ENCODE measurements around the gene SSTR3. TPM values are rescaled to one million over a fixed set of nuclear protein-coding genes. Genes with fewer than 3 reads are reported as not detected.

Gene SSTR3
- total and polyA plus RNA-seq, 2 of the 4 experiments (the other 2 are of a cell fraction), result under 0.01 to 0.07 TPM

GRCh38 chr22:37179622-37180420 lies 32.5 kb downstream of the SSTR3 start:
- intact Hi-C loops (cut with micrococcal nuclease), result no loop called here
- no peak overlapping the region for H3K4me3 ChIP-seq (ENCODE audit: insufficient read depth, low read depth, low read length)
- peak overlapping the region; percentile 67 for H2AK9ac ChIP-seq (replicated peaks; ENCODE audit: low read depth, low read length, poor library complexity)
- H2BK20ac ChIP-seq (ENCODE audit: low read depth, low read length), result no peak overlapping the region
- H4K20me1 ChIP-seq (ENCODE audit: insufficient read depth, low read length), result no peaks in the 10 kb centered on the region
- H3K79me1 ChIP-seq (ENCODE audit: low read depth in 1 of 2, low read length in 2 of 2), result no peaks in the 10 kb centered on the region
- H2BK15ac ChIP-seq (ENCODE audit: low read depth, low read length), result no peak overlapping the region
- H2AK5ac ChIP-seq (ENCODE audit: low read depth, low read length), result no peak overlapping the region
- H3K27me3 ChIP-seq (ENCODE audit: control insufficient read depth, insufficient read depth, low read length), result peaks cover 2% of the 10 kb centered on the region; the same call in 1 of the 2 replicates
- peaks cover 17% of the 10 kb centered on the region for H3K4me1 ChIP-seq (ENCODE audit: control insufficient read depth, insufficient read depth, low read length)
- H3K36me3 ChIP-seq (ENCODE audit: control insufficient read depth, insufficient read depth, low read length), result peaks cover 10% of the 10 kb centered on the region; the same call in 1 of the 2 replicates
- dilution Hi-C loops (cut with HindIII; ENCODE audit: low sequenced_read_pairs, unreplicated experiment), result no loop called here
- no peak overlapping the region for H4K91ac ChIP-seq (ENCODE audit: insufficient read depth, low read depth, low read length)
- no peak overlapping the region for H4K5ac ChIP-seq (ENCODE audit: low read depth, low read length)
- H3K4me2 ChIP-seq (ENCODE audit: low read depth, low read length), result no peak overlapping the region
- no peaks in the 10 kb centered on the region for H3K9me3 ChIP-seq (ENCODE audit: control insufficient read depth, insufficient read depth, low read length)
- DNase-seq (no peak), ATAC-seq (ENCODE audit: low read depth) (no peak)
- no peak overlapping the region for H3K23ac ChIP-seq (ENCODE audit: low read depth, low read length)
- peaks cover 6% of the 10 kb centered on the region; the same call in 1 of the 2 replicates for H3K9me1 ChIP-seq (ENCODE audit: insufficient read depth, low read length)
- H3K4ac ChIP-seq (ENCODE audit: low read depth, low read length), result no peak overlapping the region
- H3K14ac ChIP-seq (replicated peaks; ENCODE audit: low read depth, low read length), result no peak overlapping the region
- H2AFZ ChIP-seq (replicated peaks; ENCODE audit: low read length, poor library complexity), result no peak overlapping the region
- POLR2A ChIA-PET (ENCODE audit: unreplicated experiment), result no interaction called here
- in situ Hi-C loops (cut with MboI; ENCODE audit: low sequenced_read_pairs), result loop anchor here (10.0 kb wide), 1 partner anchor 285 kb away; no protein-coding TSS in a partner anchor
- no TSS peak for BruUV-seq (replicated peaks)
- H4K8ac ChIP-seq (ENCODE audit: low read depth in 2 of 2, low read length in 2 of 2), result no peak overlapping the region
- no peak overlapping the region for H3K27ac ChIP-seq (ENCODE audit: insufficient read depth, low read length)
- no peak overlapping the region for H2BK120ac ChIP-seq (ENCODE audit: low read depth, low read length)
- no peak overlapping the region for H2BK5ac ChIP-seq (ENCODE audit: low read depth, low read length, poor library complexity, severe bottlenecking)
- no peak overlapping the region for H3K18ac ChIP-seq (ENCODE audit: low read depth, low read length)
- CTCF ChIA-PET, result no interaction called here
- H3K56ac ChIP-seq (ENCODE audit: extremely low read depth, insufficient read depth, low read length), result no peak overlapping the region
- no peak overlapping the region for H3K9ac ChIP-seq (ENCODE audit: low read depth, low read length)
- 91% methylated on average over 20 of the region's 31 CpGs; no CpG with 5 or more reads in 1 of the 2 experiments for WGBS, 2 experiments (ENCODE audit: extremely low coverage in 2 of 2, insufficient read length in 1 of 2)
- TF ChIP-seq POLR2A (IDR thresholded peaks at IDR 0.05; ENCODE audit: low read depth, low read length), result no peak
- TF ChIP-seq MAZ (IDR thresholded peaks at IDR 0.05; ENCODE audit: borderline replicate concordance, low read depth, low read length), result no peak
- TF ChIP-seq RCOR1 (IDR thresholded peaks at IDR 0.05; ENCODE audit: insufficient replicate concordance, low read length), result no peak
- TF ChIP-seq ELK1 (IDR thresholded peaks at IDR 0.05; ENCODE audit: borderline replicate concordance, low read depth, low read length), result no peak
- TF ChIP-seq USF2 (IDR thresholded peaks at IDR 0.05; ENCODE audit: low read depth, low read length), result no peak
- no peak for TF ChIP-seq NFE2L2 (IDR thresholded peaks at IDR 0.05; ENCODE audit: low read depth, low read length)
- no peak for TF ChIP-seq BHLHE40 (IDR thresholded peaks at IDR 0.05; ENCODE audit: low read depth, low read length)
- no peak for TF ChIP-seq MAFK (IDR thresholded peaks at IDR 0.05; ENCODE audit: low read depth, low read length)
- no peak for TF ChIP-seq RFX5 (IDR thresholded peaks at IDR 0.05; ENCODE audit: low read depth, low read length)
- TF ChIP-seq CEBPB (IDR thresholded peaks at IDR 0.05; ENCODE audit: low read depth, low read length), result no peak
- no peak for TF ChIP-seq CTCF (conservative IDR thresholded peaks at IDR 0.05; ENCODE audit: low read depth, low read length)
- no peak for TF ChIP-seq MXI1 (IDR thresholded peaks at IDR 0.05; ENCODE audit: borderline replicate concordance, low read depth, low read length)
- TF ChIP-seq FOS (IDR thresholded peaks at IDR 0.05; ENCODE audit: low read depth, low read length), result no peak
- TF ChIP-seq CHD1 (IDR thresholded peaks at IDR 0.05; ENCODE audit: low read depth, low read length), result no peak
- no peak for TF ChIP-seq RAD21 (IDR thresholded peaks at IDR 0.05; ENCODE audit: low read length)
